Measurements from ENCODE around the gene CLDN20.

CLDN20 gene

DNA sequence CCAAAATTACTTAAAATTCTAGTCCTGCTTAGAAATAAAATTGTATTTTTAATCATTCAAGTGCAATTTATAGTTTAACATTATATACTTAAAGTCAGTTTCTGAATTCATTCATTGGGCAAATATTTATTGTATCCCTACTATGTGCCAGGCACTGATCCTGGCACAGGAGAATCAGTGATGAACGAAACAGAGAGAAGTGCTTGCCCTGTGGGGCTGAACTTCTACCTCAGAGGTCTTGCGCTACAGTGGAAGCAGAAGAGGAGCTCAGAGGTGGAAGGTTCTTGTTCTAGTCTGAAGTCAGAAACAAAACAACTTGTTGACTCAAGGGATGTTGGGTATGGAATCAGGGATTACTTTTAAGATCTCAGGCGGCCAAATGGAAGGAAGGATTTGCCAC lies 6.0 kb downstream of the CLDN20 start:
- DNase-seq (ENCODE audit: low read depth in 2 of 2) = no peak

DNA sequence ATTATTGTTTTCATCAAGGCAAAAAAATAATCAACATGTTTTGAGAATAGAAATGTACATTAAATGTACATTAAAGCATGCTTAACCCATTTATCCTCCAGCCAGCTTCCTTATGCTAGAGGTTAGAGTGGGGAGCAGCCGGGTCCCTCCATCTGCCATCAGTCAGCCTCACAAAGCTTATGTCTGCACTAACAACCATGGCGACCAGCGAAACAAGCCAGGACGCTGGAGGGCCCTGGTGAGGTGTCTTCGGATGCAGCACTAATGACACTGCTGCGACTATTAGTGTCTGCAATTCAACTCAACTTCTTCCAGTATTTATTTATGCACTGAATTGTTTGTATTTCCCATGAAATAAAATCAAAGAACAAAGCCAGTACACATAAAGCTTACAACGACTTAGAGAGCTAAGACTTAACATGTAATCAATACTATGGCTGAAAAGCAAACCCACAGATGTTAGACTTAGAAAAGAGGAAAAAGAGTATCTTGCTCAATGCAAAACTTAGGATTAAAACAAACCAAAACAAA lies 6.8 kb downstream of the CLDN20 start:
- DNase-seq (ENCODE audit: low read depth in 2 of 2) = no peak

DNA sequence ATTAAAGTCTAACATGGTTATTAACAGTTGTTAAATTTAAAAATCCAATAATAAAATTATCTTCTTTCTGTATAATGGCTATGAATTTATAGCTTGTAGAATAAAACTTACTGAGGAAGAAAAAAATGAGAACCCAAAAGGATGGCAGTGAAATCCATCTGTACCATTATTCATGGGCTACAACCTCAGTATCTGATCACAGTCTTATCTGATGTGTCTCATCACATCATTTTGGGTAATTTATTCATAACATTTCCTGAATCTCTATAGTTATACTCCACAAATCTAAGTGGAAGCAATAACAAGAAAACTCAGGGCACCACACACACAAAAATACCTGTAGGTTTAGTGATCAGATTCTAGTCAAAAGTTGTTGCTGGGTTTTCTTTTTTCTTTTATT lies 7.3 kb downstream of the CLDN20 start:
- no peak for DNase-seq (ENCODE audit: low read depth in 2 of 2)

DNA sequence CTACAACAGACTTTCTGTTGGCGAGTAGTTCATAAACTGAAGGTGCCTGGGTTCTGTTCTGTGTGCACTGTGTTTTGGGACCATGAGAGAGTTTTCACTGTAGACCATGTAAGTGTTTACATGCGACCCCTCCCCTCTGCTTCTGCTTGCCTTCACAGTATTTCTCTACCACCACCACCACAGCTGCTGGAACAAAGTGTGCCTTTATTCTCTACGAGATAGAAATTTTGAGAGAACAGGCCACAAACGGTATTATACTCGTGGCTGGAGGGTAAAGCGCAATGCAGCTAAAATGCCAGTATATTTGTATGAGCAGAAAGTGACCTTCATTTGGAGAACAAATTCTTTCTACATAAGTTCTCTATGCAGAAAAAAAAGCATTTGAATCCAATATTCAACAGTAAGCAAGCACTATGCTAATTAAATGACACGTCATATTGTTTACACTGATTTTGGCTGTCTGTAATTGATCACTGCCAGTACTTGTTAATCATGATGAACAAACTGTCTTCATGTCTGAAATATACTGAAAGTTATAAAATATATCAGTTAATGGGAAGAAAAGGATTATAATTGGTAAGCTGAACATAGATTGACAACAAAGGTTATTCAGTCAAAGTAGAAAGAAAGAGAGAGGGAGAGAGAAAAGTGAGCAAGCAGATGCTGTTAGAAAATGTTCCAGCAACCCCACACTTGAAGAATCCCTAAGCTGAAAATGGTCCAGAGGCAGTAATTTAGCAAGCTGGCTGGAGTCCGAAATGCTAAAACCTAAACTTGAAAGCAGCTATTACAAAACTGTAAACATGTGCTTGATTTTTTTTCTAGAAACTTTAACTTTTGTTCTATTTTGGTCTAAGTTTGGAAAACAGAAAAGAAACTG lies 8.8 kb downstream of the CLDN20 start:
- DNase-seq (ENCODE audit: low read depth in 2 of 2) = no peak

DNA sequence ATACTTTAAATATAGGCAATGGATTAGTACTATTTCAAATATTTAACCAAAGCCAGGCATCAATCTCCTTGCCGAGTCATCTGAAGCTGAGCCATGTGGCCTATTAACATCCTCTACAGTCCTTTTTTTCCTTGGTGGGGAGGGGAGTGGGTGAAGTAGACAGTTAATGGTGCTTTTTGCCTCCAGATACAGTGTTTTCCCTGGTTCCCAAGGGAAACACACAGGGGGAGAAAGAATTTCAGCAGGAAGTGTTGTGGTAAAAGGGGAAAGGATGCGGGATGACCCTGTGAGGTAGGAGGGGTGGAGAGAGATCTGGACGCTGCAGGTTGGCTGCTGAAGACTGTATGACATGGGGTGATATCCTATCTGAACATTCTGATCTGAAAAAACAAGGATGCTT lies 9.6 kb downstream of the CLDN20 start:
- no peak for DNase-seq (ENCODE audit: low read depth in 2 of 2)

DNA sequence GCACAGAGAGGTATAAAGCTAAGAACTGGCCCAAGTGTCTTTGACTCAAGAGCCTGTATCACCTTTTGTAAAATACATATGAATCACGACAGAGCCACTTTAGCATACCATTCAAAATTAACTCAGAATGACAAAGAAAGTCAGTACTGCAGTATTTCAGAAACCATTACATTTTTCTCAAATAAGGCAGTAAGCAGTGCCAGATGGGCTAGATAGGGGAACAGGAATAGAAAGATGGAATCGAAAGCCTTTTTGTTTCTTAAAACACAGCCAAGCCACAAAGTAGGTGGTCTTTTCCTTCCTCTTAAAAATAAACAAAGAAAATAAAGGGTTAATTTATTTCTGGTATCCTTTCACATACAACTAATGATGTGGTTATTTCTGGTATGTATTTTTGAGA lies 10.3 kb downstream of the CLDN20 start:
- DNase-seq (ENCODE audit: low read depth in 2 of 2) = no peak

DNA sequence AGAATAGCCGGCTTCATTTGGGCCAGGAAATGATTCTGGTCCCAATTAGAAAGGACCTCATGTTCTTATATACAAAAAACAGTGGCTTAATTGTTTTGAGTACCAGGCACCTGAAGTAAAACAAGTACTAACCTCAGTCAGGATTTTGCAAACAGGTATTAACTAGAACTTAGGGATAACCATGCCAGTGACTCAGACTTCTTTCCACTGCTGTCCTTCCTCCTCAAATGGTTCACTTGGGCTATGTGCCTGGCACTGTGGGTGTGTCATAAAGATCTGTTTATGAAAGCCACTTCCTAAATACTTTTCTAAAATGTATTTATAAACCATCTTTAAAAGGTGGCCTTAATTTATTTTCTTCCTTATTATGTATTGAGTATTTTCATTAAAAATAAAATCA lies 10.7 kb downstream of the CLDN20 start:
- no peak for DNase-seq (ENCODE audit: low read depth in 2 of 2)

DNA sequence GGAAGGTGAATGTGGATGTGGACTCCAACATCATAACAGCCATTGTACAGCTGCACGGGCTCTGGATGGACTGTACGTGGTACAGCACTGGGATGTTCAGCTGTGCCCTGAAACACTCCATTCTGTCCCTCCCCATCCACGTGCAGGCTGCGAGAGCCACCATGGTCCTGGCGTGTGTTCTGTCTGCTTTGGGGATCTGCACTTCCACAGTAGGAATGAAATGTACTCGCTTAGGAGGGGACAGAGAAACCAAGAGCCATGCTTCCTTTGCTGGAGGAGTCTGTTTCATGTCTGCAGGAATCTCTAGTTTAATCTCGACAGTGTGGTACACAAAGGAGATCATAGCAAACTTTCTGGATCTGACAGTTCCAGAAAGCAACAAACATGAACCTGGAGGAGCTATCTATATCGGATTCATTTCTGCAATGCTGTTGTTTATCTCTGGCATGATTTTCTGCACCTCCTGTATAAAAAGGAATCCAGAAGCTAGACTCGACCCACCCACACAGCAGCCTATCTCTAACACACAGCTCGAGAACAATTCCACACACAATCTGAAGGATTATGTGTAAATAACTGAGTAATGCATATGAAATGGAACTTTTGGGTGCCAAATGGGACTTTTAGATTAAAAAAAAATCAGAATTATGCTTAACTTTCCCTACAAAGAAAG lies 12.1 kb downstream of the CLDN20 start:
- DNase-seq (ENCODE audit: low read depth in 2 of 2) = no peak

DNA sequence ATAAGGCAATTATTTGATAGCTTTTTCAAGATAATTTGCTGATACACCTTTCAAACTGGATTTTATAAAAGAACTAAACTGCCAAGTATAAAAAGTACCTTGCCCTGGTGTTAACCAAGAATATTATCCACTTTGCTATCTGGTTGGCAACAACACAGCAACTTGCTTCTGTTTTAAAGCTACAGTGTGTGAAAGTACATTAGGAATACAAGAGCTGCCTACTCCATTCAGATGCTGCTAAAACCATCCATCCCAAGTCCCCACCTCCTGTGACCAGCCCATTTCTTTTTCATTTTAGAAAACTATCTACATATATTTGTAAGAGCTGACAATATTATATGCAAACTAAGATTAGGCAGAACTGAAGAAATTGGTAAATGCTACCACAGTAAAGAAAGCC lies 12.8 kb downstream of the CLDN20 start:
- DNase-seq (ENCODE audit: low read depth in 2 of 2) = no peak

DNA sequence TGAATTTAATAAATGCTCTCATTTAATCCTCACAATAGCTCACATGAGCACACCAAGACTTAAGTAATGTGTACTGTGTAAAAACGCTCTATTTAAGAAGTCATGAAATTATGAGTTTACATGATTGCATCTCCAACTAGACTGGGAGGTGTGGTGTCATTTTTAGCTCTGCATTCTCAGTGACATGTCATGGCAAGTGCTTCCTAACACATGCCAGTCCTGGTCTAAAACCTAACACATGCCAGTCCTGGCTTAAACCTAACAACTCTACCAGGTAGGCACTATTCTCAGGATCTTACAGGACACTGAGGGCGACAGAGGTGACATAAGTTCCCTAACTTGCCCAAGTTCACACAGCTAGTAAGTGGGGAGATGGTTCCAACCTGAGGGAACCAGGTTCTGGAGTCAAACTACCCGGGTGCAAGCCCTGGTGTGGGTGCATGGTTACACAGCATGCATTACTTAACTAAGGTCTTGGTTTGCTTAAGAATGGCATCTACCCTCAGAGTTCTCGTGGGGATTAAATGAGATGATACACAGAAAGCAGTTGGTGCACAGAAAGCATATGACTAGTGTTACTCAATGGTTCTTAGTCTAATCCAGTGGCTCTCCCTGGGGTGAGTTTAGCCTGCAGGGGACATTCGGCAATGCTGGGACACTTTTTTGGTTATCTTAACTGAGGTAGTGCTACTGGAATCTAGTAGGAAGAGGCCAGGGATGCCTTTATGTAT lies 14.7 kb downstream of the CLDN20 start:
- no peak for DNase-seq (ENCODE audit: low read depth in 2 of 2)

DNA sequence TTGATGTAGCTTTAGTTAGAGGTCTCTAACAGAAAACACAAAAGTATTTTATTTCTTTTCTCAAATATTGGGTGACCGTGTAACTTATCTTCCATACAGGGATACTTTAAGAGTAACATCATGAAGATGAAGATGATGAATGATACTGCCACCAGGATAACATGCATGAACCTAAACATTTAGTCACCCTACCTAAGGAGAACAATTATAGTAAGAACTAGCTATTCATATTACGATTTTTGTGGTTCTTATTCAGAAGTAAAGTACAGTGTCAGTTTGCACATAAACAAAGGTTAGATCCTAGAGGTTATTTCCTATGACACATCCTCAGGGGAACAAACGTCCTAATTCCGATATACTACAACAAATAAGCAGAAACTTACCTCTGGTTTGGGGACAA lies 21.0 kb downstream of the CLDN20 start:
- DNase-seq (ENCODE audit: low read depth in 2 of 2) = no peak

DNA sequence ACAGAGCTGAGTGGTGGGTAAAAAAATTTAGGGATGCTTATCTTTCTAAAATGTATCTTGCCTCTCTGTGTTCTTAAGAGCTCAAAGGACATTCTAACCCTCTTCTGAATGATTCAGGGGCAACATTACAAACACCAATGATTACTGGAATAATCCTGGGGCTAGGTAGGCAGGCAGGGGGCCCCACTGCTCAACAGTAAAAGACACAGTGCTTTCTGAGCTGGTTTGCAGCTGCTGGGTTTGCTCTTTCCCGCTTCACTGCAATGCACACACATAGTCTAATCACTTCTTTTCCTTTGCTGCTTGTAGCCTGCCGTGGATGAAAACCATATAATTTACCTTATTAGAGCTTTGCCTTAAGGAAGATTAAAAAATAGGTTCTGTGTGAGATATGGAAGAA lies 23.9 kb downstream of the CLDN20 start:
- DNase-seq (ENCODE audit: low read depth in 2 of 2) = no peak

DNA sequence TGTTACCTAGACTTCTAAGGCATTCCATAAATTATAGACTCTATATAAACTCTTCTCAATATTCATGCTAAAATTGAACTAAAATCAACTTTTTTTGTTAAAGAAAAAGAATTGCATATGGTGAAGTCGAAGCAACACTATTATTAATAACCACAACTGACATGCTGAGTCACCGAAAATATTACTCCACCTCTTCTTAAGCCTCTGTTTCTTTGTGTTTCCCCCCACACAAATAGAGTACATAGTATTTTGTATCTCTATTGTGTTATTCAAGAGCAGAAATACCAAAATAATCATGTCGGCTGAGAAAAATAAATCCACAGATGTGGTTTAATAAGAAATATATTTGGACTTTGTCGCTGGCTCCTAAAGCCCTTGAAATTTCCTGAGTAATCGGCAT lies 26.7 kb downstream of the CLDN20 start:
- no peak for DNase-seq (ENCODE audit: low read depth in 2 of 2)

DNA sequence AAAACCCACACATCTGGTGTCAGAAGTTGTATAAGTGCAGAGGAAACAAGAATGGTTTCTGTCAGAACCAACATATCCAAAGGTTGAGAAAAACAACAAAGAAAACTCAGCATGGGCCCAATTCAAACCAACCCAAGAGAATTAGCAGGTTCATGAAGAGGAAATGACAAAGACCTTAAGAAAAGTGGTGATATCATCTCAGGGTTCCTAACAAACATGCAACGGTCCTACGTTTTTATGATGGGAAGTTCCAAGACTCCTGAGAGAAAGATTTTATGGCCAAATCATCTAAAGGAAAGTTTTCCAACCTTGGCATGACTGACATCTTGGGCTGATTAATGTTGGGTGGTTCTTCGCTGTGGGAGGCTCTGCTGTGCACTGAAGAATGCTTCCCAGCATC lies 27.5 kb downstream of the CLDN20 start:
- no peak for DNase-seq (ENCODE audit: low read depth in 2 of 2)

DNA sequence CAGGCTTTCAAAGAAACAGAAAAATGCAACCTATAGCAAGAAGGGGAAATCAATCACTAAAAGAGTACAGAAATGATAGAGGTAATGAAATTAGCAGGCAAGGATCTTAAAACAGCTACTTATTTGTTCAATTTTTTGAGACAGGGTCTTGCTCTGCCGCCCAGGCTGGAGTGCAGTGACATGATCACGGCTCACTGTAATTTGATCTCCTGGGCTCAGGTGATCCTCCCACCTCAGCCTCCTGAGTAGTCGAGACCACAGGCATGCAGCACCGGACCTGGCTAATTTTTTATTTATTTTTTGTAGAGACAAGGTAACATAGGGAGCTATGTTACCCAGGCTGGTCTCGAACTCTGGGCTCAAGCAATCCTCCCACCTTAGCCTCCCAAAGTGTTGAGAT lies 28.9 kb downstream of the CLDN20 start:
- no peak for DNase-seq (ENCODE audit: low read depth in 2 of 2)

DNA sequence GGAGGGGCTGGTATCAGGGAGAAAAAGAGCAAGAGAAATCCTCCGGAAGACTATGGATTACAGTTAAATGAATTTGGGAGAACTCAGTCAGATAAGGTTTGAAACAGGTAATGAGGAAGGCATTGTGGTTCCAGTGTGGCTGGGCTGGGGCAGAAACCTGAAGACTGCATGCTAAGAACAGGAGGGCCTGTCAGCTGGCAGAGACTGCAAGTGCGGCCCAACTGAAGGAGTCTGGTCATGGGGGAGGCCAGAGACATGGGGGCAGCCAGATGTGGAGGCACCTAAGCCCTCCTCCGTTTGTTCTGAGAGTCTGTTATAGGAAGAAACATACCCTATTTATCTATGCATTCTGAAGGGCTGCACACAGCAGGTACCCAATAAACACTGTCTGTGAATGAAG lies 33.9 kb downstream of the CLDN20 start:
- DNase-seq (ENCODE audit: low read depth in 2 of 2) = no peak

DNA sequence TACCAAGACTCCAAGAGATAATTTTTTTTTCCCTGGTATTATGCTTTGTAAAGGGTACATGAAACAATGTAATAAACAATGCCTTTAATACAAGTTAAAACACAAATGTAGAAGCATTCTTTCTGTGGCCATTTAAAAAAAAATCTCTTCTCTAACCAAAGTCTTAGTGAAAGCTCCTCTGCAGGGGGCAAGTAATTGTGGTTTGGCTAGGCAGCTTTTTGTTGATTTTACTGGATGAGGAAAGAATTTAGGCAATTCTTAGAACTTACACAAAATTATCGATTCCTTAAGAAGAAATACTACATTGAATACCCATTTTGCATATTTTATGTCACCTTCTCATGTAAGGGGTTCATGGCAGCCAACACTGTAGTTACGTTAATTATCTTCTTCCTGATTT lies 38.1 kb downstream of the CLDN20 start:
- no peak for DNase-seq (ENCODE audit: low read depth in 2 of 2)

DNA sequence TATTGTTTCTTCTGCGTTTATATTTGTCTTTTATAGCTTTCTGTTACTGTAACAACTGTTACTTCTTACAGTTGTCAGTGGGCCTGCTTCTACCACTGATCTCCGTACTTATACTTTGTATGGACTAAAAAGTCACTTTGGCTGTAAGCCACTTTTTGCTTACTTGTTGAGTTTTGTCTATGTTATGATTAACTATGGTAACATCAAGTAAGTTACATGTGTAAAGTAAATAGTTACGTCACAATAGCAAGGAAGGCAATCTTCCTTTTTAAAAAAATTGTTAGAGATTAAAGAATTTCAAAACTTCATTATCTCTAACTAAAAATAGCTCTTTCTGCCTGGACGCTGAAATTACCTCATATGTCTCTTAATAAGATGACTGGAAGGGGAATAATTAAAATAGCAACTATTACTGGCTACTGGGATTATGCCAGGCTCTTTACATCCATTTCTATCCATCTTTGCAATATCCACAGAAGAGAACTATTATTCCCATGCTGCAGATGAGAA lies 39.6 kb downstream of the CLDN20 start:
- no peak for DNase-seq (ENCODE audit: low read depth in 2 of 2)

DNA sequence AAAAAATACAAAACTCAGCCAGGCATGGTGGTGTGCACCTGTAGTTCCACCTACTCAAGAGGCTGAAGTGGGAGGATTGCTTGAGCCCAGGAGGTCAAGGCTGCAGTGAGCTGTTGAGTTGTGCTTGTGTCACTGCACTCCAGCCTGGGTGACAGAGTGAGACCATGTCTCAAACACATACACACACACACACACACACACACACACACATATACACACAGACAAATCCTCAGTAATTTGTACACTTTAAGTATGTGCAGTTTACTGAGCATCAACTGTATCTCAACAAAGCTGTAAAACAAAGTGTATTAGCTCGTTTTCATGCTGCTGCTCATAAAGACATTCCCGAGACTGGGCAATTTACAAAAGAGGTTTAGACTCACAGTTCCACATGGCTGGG lies 43.1 kb downstream of the CLDN20 start:
- no peak for DNase-seq (ENCODE audit: low read depth in 2 of 2)

DNA sequence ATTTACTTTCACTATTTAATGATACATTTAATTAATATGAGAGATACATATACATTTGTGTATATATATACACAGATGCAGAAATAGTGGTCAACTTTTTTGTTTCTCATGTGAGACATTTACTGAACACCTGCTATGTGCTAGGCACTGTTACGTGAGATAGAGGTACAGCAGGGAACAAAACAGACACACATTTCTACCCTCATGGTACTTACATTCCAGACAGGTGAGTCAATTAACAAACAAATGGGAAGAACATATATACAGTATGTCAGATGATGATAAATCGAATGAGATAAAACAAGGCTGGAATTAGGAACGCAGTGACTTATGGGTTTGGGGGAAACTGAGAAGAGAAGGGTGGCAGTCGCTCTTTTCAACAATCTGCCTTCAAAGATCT lies 45.3 kb downstream of the CLDN20 start:
- no peak for DNase-seq (ENCODE audit: low read depth in 2 of 2)

DNA sequence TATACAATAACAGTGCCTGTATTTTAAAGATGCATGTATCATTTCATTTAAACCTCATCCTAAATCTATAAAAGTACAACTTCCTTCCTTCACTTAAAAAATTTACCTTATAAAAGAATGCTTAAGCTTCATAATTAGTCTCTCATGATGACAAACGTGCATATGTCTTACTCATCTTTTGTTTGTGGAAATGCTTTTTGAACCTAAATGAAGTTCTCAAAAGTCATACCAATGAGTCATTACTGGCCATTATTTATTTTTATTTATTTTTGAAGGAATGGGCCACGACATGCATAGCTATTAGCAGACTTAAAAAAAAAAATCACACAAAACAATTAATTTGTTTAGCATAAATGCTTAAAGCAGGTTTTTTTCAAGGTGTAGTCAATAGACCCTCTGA lies 46.8 kb downstream of the CLDN20 start:
- no peak for DNase-seq (ENCODE audit: low read depth in 2 of 2)

DNA sequence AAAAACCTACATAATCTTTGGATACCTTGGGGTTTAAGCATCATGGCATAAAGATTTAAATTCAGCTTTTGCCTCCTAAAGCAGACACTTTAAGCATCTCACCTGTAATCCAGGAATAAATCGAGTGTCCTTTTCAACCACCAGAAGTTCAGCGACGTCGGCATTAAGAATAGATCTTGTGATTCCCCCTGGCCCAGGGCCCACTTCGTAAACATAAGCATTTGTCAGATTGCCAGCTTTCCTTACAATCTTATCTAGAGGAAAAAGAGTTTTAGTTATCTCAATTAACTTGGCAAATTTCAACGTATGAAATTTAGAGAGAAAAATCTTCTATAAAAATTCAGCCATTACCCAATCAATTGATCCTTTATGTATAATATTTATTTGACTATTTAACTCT lies 47.3 kb downstream of the CLDN20 start:
- DNase-seq (ENCODE audit: low read depth in 2 of 2) = no peak
